ENCODE measurements around the gene NHSL1.

The NHSL1 gene

GRCh38 chr6:138387577-138388368 is 111.5 kb downstream of the NHSL1 start:
- ATAC-seq (replicated peaks; ENCODE audit: extremely low read depth, poor library complexity, severe bottlenecking) (no peak), DNase-seq (ENCODE audit: low spot score in 2 of 2) (no peak)
- Mint-ChIP-seq H3K4me3 (no peak overlapping the region), H3K27me3 (peaks cover 36% of the 10 kb centered on the region), H3K4me1 (no peaks in the 10 kb centered on the region), H3K36me3 (ENCODE audit: insufficient read depth) (no peaks in the 10 kb centered on the region), H3K9me3 (no peaks in the 10 kb centered on the region), H3K27ac (ENCODE audit: low read depth) (no peak overlapping the region)

GRCh38 chr6:138386897-138387296 is 112.4 kb downstream of the NHSL1 start:
- no peak for DNase-seq (ENCODE audit: low spot score in 2 of 2)
- Mint-ChIP-seq H3K27ac (ENCODE audit: low read depth) (no peak overlapping the region), H3K27me3 (peaks cover 42% of the 10 kb centered on the region), H3K9me3 (no peaks in the 10 kb centered on the region), H3K4me1 (no peaks in the 10 kb centered on the region), H3K4me3 (no peak overlapping the region), H3K36me3 (ENCODE audit: insufficient read depth) (no peaks in the 10 kb centered on the region)
- ATAC-seq (replicated peaks; ENCODE audit: extremely low read depth, poor library complexity, severe bottlenecking), result no peak

- no peaks in the 10 kb centered on the region for H3K4me1 Mint-ChIP-seq
- DNase-seq (ENCODE audit: low spot score in 2 of 2) (no peak), ATAC-seq (replicated peaks; ENCODE audit: extremely low read depth, poor library complexity, severe bottlenecking) (no peak)
- H3K27ac Mint-ChIP-seq (ENCODE audit: low read depth), result no peak overlapping the region
- H3K36me3 Mint-ChIP-seq (ENCODE audit: insufficient read depth), result no peaks in the 10 kb centered on the region
- H3K27me3 Mint-ChIP-seq, result peaks cover 23% of the 10 kb centered on the region
- H3K9me3 Mint-ChIP-seq, result no peaks in the 10 kb centered on the region
- no peak overlapping the region for H3K4me3 Mint-ChIP-seq
These were observed 115.5 kb downstream of the NHSL1 start for GRCh38 chr6:138383776-138384175.

DNA sequence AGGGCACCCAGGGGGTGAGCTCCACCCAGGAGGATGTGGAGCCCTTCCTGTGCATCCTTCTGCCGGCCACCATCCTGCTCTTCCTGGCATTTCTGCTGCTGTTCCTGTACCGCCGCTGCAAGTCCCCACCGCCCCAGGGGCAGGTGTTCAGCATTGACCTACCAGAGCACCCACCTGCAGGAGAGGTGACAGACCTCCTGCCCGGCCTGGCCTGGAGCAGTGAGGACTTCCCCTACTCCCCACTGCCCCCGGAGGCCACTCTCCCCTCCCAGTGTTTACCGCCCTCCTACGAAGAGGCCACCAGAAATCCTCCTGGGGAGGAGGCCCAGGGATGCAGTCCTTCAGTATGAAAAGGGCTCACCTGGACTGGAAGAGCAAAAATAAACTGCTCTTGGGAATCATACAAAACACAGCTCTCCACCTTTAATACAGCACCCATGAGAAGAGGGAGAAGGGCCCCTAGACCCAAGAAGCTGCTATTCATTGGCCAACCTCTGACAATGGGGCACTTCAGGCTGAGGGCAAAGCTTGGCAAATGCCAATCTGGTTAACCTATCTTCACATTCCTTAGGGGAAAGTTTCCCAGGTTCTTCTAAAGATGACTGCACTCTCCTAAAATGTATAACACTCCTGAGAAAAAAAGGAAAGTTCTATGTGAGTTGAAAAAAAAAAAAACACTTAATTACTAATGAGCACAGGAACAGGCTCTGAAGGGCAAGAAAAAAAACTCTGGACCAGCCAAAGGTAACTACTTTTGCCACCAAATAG is 116.6 kb downstream of the NHSL1 start:
- no peak for DNase-seq (ENCODE audit: low spot score in 2 of 2)
- Mint-ChIP-seq H3K4me1 (no peaks in the 10 kb centered on the region), H3K27ac (ENCODE audit: low read depth) (no peak overlapping the region), H3K27me3 (peaks cover 17% of the 10 kb centered on the region), H3K36me3 (ENCODE audit: insufficient read depth) (no peaks in the 10 kb centered on the region), H3K4me3 (no peak overlapping the region), H3K9me3 (no peaks in the 10 kb centered on the region)
- ATAC-seq (replicated peaks; ENCODE audit: extremely low read depth, poor library complexity, severe bottlenecking), result no peak

- peaks cover 13% of the 10 kb centered on the region for H3K27me3 Mint-ChIP-seq
- no peaks in the 10 kb centered on the region for H3K9me3 Mint-ChIP-seq
- DNase-seq (ENCODE audit: low spot score in 2 of 2) (no peak), ATAC-seq (replicated peaks; ENCODE audit: extremely low read depth, poor library complexity, severe bottlenecking) (no peak)
- H3K36me3 Mint-ChIP-seq (ENCODE audit: insufficient read depth), result no peaks in the 10 kb centered on the region
- H3K27ac Mint-ChIP-seq (ENCODE audit: low read depth), result no peak overlapping the region
- H3K4me1 Mint-ChIP-seq, result no peaks in the 10 kb centered on the region
- H3K4me3 Mint-ChIP-seq, result no peak overlapping the region
These were observed 120.8 kb downstream of the NHSL1 start for GRCh38 chr6:138378463-138378862.

- ATAC-seq (replicated peaks; ENCODE audit: extremely low read depth, poor library complexity, severe bottlenecking) (no peak), DNase-seq (ENCODE audit: low spot score in 2 of 2) (no peak)
- Mint-ChIP-seq H3K36me3 (ENCODE audit: insufficient read depth) (no peaks in the 10 kb centered on the region), H3K4me3 (no peak within 1 kb of the TSS), H3K4me1 (no peaks in the 10 kb centered on the region), H3K9me3 (no peaks in the 10 kb centered on the region), H3K27me3 (peaks cover 7% of the 10 kb centered on the region), H3K27ac (ENCODE audit: low read depth) (no peak within 1 kb of the TSS)
These were observed 121.5 kb downstream of the NHSL1 start, which contains the start of gene SMIM28 for GRCh38 chr6:138377844-138378243. Gene SMIM28, plus strand, starts transcription at chr6:138377905. Its CDS starts 168 bp downstream, at chr6:138378073.

- H3K36me3 Mint-ChIP-seq (ENCODE audit: insufficient read depth), result no peaks in the 10 kb centered on the region
- DNase-seq (ENCODE audit: low spot score in 2 of 2) (no peak), ATAC-seq (replicated peaks; ENCODE audit: extremely low read depth, poor library complexity, severe bottlenecking) (no peak)
- no peaks in the 10 kb centered on the region for H3K27me3 Mint-ChIP-seq
- no peak overlapping the region for H3K27ac Mint-ChIP-seq (ENCODE audit: low read depth)
- no peaks in the 10 kb centered on the region for H3K9me3 Mint-ChIP-seq
- H3K4me3 Mint-ChIP-seq, result no peak overlapping the region
- no peaks in the 10 kb centered on the region for H3K4me1 Mint-ChIP-seq
These were observed 122.3 kb downstream of the NHSL1 start for GRCh38 chr6:138377042-138377441.

DNA sequence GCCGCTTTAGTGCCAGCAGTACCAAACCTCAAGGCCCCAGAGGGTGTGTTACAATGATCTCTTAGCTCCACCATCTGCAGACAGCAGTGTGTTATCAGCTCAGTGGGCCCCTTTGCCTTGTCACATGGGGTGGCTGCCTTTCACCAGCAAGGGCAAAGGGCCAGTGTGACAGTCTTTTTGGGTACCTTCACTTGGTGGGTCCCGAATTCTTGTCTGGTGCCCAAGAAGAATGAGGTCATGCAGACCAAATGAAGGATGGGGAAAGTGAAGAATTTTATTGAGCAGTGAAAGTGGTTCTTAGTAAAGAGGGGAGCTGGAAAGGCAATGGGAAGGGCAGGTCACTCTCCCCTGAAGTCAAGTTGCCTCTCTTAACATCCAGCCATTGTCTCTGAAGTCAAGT is 124.5 kb downstream of the NHSL1 start:
- Mint-ChIP-seq H3K27me3 (no peaks in the 10 kb centered on the region), H3K27ac (ENCODE audit: low read depth) (no peak overlapping the region), H3K4me1 (no peaks in the 10 kb centered on the region), H3K4me3 (no peak overlapping the region), H3K36me3 (ENCODE audit: insufficient read depth) (no peaks in the 10 kb centered on the region), H3K9me3 (no peaks in the 10 kb centered on the region)
- ATAC-seq (replicated peaks; ENCODE audit: extremely low read depth, poor library complexity, severe bottlenecking), result no peak
- no peak for DNase-seq (ENCODE audit: low spot score in 2 of 2)

DNA sequence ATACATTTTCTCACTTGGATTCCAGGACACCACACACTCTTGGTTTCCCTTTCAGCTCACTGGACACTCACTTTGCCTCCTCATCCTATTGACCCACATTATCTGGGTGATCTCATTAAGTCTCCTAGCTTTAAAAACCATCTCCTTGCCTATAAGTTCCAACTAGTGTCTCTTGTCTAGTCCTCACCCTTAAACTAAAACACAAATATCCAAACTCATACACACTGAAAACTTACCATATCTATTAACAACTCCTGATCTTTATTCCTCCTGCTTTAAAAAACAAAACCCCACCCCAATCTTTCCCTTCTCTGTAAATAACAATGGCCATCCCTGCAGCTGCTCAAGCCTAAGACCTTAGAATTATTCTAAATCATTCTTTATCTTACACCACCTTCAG is 125.1 kb downstream of the NHSL1 start:
- no peaks in the 10 kb centered on the region for H3K9me3 Mint-ChIP-seq
- H3K4me3 Mint-ChIP-seq, result no peak overlapping the region
- H3K27ac Mint-ChIP-seq (ENCODE audit: low read depth), result no peak overlapping the region
- H3K4me1 Mint-ChIP-seq, result no peaks in the 10 kb centered on the region
- H3K27me3 Mint-ChIP-seq, result no peaks in the 10 kb centered on the region
- DNase-seq (ENCODE audit: low spot score in 2 of 2), result no peak
- no peak for ATAC-seq (replicated peaks; ENCODE audit: extremely low read depth, poor library complexity, severe bottlenecking)
- no peaks in the 10 kb centered on the region for H3K36me3 Mint-ChIP-seq (ENCODE audit: insufficient read depth)

DNA sequence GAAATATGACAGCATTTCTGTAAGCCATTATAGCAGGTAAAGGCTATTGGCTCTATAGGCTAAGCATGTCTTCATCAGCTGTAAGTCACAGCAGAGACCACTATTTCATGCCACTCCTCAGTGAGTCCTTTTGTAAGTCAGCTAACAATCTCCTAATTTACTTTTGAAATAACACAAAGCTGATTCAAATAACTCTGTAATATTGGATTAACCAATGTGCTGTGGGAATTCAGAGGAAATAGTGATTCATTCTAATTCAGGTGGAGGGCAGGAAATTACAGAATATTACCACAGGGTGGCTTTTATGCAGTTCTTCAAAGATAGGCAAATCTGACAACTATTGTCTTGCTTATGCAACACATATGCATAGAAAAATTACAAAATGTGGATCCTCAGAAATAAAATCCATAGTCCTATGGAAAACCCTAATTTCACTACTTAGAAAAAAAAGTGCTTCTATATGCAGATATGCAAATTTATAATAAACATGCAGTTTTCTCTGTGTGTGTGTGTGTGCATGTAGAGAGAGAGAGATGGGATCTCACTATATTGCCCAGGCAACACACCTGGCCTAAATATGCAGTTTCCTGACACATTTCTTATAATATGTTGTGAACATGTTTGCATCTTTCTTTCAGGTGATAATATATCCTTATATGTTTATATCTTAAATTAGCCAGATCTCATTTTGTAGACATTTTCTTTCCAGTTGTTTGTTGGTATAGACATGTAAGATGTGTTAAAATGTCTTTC is 126.4 kb downstream of the NHSL1 start:
- Mint-ChIP-seq H3K27me3 (peaks cover 2% of the 10 kb centered on the region), H3K4me1 (no peaks in the 10 kb centered on the region), H3K27ac (ENCODE audit: low read depth) (no peak overlapping the region), H3K9me3 (no peaks in the 10 kb centered on the region), H3K4me3 (no peak overlapping the region), H3K36me3 (ENCODE audit: insufficient read depth) (no peaks in the 10 kb centered on the region)
- DNase-seq (ENCODE audit: low spot score in 2 of 2) (no peak), ATAC-seq (replicated peaks; ENCODE audit: extremely low read depth, poor library complexity, severe bottlenecking) (no peak)
